ENCODE data around the gene EGF. TPM values are rescaled to one million over a fixed set of nuclear protein-coding genes. Genes with fewer than 3 reads are reported as not detected.
"Not testable (repeated sequence)": the region's sequence is repeated elsewhere in the genome, so short reads cannot be mapped to it uniquely, and the experiment has no call there.

The EGF gene
- total RNA-seq, 3 donors from 2014 or later = 1.6 to 2.6 (median 2.5) TPM

DNA sequence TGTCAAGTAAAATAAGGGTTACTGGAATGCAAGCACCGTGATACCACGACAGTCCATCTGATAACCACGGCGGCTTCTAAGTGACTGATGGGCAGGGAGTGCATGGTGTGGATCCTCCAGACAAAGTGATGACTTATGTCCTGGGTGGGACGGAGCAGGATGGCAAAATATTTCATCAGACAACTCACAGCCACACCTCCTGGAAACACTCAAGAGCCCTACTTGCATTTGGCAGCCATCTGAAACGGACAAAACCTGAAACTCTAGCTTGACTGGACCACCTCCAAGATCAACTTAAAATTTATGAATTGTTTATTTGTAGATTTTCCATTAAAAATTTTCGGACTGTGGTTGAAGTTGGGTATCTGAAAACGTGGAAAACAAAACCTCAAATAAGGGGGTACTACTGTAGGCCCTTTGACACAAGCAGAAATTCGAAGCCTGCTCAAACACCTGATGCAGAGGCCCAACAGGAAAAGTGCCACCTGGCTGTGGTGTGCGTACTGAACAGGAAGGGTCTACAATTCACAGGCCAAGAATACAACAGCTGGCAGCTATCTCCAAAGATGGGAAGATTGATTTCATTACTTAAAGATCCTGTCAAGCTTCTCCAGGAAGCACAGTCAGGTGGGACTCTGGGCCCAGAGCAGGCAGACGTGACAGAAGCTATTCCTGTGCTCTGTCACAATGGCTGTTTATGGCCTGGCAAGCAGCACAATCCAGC, 38.7 kb upstream of the EGF start:
- H3K9me3 ChIP-seq = no peaks in the 10 kb centered on the region
- TF ChIP-seq, protein P1, sequence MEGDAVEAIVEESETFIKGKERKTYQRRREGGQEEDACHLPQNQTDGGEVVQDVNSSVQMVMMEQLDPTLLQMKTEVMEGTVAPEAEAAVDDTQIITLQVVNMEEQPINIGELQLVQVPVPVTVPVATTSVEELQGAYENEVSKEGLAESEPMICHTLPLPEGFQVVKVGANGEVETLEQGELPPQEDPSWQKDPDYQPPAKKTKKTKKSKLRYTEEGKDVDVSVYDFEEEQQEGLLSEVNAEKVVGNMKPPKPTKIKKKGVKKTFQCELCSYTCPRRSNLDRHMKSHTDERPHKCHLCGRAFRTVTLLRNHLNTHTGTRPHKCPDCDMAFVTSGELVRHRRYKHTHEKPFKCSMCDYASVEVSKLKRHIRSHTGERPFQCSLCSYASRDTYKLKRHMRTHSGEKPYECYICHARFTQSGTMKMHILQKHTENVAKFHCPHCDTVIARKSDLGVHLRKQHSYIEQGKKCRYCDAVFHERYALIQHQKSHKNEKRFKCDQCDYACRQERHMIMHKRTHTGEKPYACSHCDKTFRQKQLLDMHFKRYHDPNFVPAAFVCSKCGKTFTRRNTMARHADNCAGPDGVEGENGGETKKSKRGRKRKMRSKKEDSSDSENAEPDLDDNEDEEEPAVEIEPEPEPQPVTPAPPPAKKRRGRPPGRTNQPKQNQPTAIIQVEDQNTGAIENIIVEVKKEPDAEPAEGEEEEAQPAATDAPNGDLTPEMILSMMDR (IDR thresholded peaks at IDR 0.05) = no peak
- intact Hi-C loops (cut with DNase I, micrococcal nuclease) = no loop called here
- ATAC-seq (no peak), DNase-seq (no peak)
- no peaks in the 10 kb centered on the region for H3K36me3 ChIP-seq (ENCODE audit: low read depth)
- no peak overlapping the region for H3K4me3 ChIP-seq
- no peaks in the 10 kb centered on the region for H3K4me1 ChIP-seq (ENCODE audit: low read depth)

DNA sequence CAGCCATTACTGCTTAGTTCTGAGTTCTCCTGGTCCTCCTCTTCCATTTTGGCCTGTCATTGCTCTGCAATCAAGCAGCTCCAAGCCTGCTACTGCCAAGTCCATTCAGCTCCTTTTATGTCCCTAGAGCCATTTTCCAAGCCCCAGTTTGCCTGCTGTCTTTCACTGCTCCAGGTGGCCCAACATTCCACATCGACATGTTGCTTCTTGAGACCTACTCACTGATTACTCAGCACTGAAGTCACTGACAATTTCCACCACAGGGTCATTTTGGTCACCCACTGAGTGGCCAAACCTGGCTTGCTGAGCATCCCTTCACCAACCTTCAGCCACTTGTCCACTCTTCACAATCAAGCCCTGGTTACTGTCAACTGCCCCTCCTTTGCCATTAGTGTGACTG, 37.6 kb upstream of the EGF start:
- TF ChIP-seq, protein P1 (IDR thresholded peaks at IDR 0.05) = no peak
- Histone ChIP-seq H3K4me3 (no peak overlapping the region), H3K9me3 (no peaks in the 10 kb centered on the region), H3K4me1 (ENCODE audit: low read depth) (no peaks in the 10 kb centered on the region), H3K36me3 (ENCODE audit: low read depth) (no peaks in the 10 kb centered on the region)
- no peak for DNase-seq
- no peak for ATAC-seq
- intact Hi-C loops (cut with DNase I, micrococcal nuclease) = no loop called here

DNA sequence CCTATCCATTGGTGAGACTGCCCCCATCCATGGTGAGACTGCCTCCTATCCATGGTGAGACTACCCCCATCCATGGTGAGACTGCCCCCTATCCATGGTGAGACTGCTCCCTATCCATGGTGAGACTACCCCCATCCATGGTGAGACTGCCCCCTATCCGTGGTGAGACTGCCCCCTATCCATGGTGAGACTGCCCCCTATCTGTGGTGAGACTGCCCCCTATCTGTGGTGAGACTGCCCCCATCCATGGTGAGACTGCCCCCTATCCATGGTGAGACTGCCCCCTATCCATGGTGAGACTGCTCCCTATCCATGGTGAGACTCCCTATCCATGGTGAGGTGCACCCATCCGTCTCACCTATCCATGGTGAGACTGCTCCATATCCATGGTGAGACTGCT, 37.1 kb upstream of the EGF start:
- DNase-seq; H3K36me3 ChIP-seq (ENCODE audit: low read depth); intact Hi-C loops (cut with DNase I, micrococcal nuclease); H3K4me1 ChIP-seq (ENCODE audit: low read depth); H3K9me3 ChIP-seq; H3K4me3 ChIP-seq; ATAC-seq: not testable (repeated sequence)

DNA sequence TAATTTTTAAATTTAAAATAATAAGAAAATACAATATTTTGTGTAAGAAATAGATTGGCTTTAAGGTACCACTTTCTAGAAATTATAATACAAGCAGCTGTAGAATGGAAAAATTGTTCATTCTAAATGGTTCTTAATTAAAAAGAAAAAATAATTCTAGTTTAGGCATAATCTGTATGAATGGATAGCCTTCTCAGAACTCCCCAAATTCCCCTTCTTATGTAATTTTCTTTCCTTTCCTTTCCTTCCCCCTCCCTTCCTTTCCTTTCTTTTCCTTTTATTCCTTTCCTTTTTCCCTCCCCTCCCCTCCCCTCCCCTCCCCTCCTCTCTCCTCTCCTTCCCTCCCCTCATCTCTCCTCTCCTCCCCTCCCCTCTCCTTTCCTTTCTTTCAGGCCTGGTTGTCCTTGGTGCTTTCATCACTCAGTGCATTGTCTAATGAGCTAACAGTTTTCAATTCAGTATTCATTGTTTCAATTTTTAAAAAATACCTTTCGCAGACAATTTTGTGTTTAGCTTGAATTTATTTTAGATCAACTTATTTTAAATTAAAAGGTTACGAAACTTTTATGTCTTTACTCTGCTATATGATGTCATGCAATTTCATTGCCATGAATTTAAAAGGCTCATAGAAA, 35.9 kb upstream of the EGF start:
- no peaks in the 10 kb centered on the region for H3K9me3 ChIP-seq

DNA sequence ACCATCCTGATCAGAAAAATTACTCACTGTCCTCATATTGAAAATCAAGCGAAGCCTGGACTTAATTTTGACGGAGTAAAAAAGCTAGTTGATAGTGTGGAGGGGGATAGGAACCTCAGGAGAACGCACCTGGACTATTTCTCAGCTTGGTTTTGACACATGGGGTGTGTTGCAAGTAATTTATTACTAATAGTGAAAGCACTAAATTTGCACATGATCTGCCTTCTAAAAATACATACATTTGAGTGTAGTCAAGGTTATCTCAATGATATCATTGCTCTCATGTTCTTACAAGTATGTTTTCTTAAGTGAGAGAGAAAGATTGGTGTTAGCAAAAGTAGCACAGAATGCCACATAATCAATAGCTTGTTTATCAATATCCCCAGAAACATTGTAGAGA, 35.3 kb upstream of the EGF start:
- DNase-seq (no peak), ATAC-seq (no peak)
- Histone ChIP-seq H3K9me3 (no peaks in the 10 kb centered on the region), H3K36me3 (ENCODE audit: low read depth) (no peaks in the 10 kb centered on the region), H3K4me1 (ENCODE audit: low read depth) (no peaks in the 10 kb centered on the region), H3K4me3 (no peak overlapping the region)
- TF ChIP-seq, protein P1 (IDR thresholded peaks at IDR 0.05) = no peak
- intact Hi-C loops (cut with DNase I, micrococcal nuclease) = no loop called here

More for the DNA sequence above, 35.9 kb upstream of the EGF start:
- intact Hi-C loops (cut with DNase I, micrococcal nuclease) = no loop called here
- Histone ChIP-seq H3K4me1 (ENCODE audit: low read depth) (no peaks in the 10 kb centered on the region), H3K36me3 (ENCODE audit: low read depth) (no peaks in the 10 kb centered on the region), H3K4me3 (no peak overlapping the region)
- TF ChIP-seq, protein P1 (IDR thresholded peaks at IDR 0.05) = no peak
- no peak for ATAC-seq
- DNase-seq = no peak

DNA sequence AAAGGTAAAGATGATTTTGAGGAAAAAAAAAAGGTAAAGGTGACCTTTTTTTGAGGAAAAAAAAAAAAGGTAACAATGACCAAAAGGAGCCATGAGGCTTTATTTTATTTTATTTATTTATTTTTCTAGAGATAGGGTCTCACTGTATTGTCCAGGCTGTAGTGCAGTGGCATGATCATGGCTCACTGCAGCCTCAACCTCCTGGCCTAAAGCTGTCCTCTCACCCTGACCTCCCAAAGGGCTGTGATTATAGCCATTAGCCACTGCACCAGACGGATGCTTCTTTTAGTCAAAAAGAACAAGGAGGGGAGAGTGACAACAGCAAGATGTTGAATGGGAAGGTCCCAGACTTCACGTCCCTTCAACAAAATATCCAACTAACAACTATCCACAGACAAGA, 34.3 kb upstream of the EGF start:
- H3K4me3 ChIP-seq = no peak overlapping the region
- no peaks in the 10 kb centered on the region for H3K9me3 ChIP-seq
- no peaks in the 10 kb centered on the region for H3K36me3 ChIP-seq (ENCODE audit: low read depth)
- no peak for ATAC-seq
- H3K4me1 ChIP-seq (ENCODE audit: low read depth) = no peaks in the 10 kb centered on the region
- DNase-seq = no peak
- intact Hi-C loops (cut with DNase I, micrococcal nuclease) = no loop called here
- TF ChIP-seq, protein P1 (IDR thresholded peaks at IDR 0.05) = no peak

Measured in mucosa of descending colon (tissue), 3 donors.